Measurements from ENCODE around the gene TTLL10.

GRCh38 chr1:1156140-1157032 is 17.3 kb upstream of the TTLL10 start:
- no peak for TF ChIP-seq POLR2A (IDR thresholded peaks at IDR 0.05)
- TF ChIP-seq, protein P1, sequence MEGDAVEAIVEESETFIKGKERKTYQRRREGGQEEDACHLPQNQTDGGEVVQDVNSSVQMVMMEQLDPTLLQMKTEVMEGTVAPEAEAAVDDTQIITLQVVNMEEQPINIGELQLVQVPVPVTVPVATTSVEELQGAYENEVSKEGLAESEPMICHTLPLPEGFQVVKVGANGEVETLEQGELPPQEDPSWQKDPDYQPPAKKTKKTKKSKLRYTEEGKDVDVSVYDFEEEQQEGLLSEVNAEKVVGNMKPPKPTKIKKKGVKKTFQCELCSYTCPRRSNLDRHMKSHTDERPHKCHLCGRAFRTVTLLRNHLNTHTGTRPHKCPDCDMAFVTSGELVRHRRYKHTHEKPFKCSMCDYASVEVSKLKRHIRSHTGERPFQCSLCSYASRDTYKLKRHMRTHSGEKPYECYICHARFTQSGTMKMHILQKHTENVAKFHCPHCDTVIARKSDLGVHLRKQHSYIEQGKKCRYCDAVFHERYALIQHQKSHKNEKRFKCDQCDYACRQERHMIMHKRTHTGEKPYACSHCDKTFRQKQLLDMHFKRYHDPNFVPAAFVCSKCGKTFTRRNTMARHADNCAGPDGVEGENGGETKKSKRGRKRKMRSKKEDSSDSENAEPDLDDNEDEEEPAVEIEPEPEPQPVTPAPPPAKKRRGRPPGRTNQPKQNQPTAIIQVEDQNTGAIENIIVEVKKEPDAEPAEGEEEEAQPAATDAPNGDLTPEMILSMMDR (IDR thresholded peaks at IDR 0.05), result no peak

All from vagina (tissue), 2 donors.